ENCODE measurements around the gene C19orf85.

DNA sequence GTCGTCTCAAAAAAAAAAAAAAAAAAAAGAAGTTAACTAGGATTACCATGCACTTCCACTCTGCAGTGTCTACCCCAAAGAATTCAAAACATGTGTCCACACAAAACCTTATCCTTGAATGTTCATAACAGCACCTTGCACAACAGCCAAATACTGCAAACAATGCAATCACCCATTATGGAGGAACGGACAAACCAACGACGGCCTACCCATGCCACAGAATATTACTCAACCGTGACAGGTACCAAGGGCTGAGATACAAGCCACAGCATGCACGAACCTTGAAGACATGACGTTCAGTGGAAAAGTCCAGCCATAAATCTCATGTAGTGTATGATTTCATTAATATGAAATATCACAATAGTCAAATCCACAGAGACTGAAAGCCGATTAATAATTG is 18.5 kb downstream of the C19orf85 start:
- TF ChIP-seq, protein P1, sequence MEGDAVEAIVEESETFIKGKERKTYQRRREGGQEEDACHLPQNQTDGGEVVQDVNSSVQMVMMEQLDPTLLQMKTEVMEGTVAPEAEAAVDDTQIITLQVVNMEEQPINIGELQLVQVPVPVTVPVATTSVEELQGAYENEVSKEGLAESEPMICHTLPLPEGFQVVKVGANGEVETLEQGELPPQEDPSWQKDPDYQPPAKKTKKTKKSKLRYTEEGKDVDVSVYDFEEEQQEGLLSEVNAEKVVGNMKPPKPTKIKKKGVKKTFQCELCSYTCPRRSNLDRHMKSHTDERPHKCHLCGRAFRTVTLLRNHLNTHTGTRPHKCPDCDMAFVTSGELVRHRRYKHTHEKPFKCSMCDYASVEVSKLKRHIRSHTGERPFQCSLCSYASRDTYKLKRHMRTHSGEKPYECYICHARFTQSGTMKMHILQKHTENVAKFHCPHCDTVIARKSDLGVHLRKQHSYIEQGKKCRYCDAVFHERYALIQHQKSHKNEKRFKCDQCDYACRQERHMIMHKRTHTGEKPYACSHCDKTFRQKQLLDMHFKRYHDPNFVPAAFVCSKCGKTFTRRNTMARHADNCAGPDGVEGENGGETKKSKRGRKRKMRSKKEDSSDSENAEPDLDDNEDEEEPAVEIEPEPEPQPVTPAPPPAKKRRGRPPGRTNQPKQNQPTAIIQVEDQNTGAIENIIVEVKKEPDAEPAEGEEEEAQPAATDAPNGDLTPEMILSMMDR (IDR thresholded peaks at IDR 0.05) = no peak
- no peak for TF ChIP-seq POLR2A (IDR thresholded peaks at IDR 0.05)

All from adrenal gland (tissue), 5 donors.